WTC11 (cell line): ENCODE measurements around the gene PREX1. TPM values are rescaled to one million over a fixed set of nuclear protein-coding genes. Genes with fewer than 3 reads are reported as not detected.

Source experiments
- ATAC-seq: fragments of 200-7000 bp; cut with Tn5 transposase; 2 replicates; pipeline ENCODE4 v1.10.0; 2021; ENCODE audit warnings: mild to moderate bottlenecking, moderate library complexity
- CTCF ChIA-PET: fragments of 300-600 bp; sonication (Branson Sonifier 250); formaldehyde crosslinking; loops from one replicate; lab custom pipeline; 2021; ENCODE audit warnings: antibody characterized with exemption; lab: Charles Lee
- POLR2A ChIA-PET: fragments of 350-600 bp; sonication (Branson Sonifier 250); formaldehyde crosslinking; loops from one replicate; lab custom pipeline; 2021; ENCODE audit warnings: antibody characterized with exemption; lab: Charles Lee
- DNase-seq: peaks from one replicate; pipeline ENCODE4 v3.0.0; 2021; ENCODE audit warnings: low spot score
- H3K27ac Mint-ChIP-seq: 2 replicates; pipeline ENCODE4 v1.8.0; 2021; ENCODE audit warnings: mixed read lengths
- H3K27me3 Mint-ChIP-seq: 2 replicates; pipeline ENCODE4 v1.8.0; 2021; ENCODE audit warnings: low read depth, mild to moderate bottlenecking, moderate library complexity, mixed read lengths
- H3K36me3 Mint-ChIP-seq: 2 replicates; pipeline ENCODE4 v1.8.0; 2021; ENCODE audit warnings: mixed read lengths
- H3K4me1 Mint-ChIP-seq: 2 replicates; pipeline ENCODE4 v1.8.0; 2022; ENCODE audit warnings: mixed read lengths
- H3K4me3 Mint-ChIP-seq: 2 replicates; pipeline ENCODE4 v1.8.0; 2021; ENCODE audit warnings: mild to moderate bottlenecking, moderate library complexity, mixed read lengths
- H3K9me3 Mint-ChIP-seq: 2 replicates; pipeline ENCODE4 v1.8.0; 2021; ENCODE audit warnings: mixed read lengths
- CDX4 ChIP-seq: fragments of 250-450 bp; sonication (Bioruptor Pico); IDR thresholded peaks from 2 replicates; pipeline ENCODE4 v1.9.0; 2021; ENCODE audit warnings: moderate library complexity, mild to moderate bottlenecking, inconsistent platforms, borderline replicate concordance
- CREB1 ChIP-seq: sonication (generic); formaldehyde crosslinking; IDR thresholded peaks from 2 replicates; pipeline ENCODE4 v1.8.0; 2023; ENCODE audit warnings: mild to moderate bottlenecking, missing genetic modification reagents
- EMX1 ChIP-seq: fragments of 250-450 bp; sonication (Bioruptor Pico); IDR thresholded peaks from 2 replicates; pipeline ENCODE4 v1.8.0; 2021; ENCODE audit warnings: mild to moderate bottlenecking
- ETV6 ChIP-seq: sonication (generic); formaldehyde crosslinking; IDR thresholded peaks from 2 replicates; pipeline ENCODE4 v1.8.1; 2022; ENCODE audit warnings: mild to moderate bottlenecking, missing genetic modification reagents
- FOXK1 ChIP-seq: sonication (generic); formaldehyde crosslinking; IDR thresholded peaks from 2 replicates; pipeline ENCODE4 v1.8.0; 2022; ENCODE audit warnings: mild to moderate bottlenecking, moderate library complexity, missing genetic modification reagents
- FOXP1 ChIP-seq: sonication (generic); formaldehyde crosslinking; IDR thresholded peaks from 2 replicates; pipeline ENCODE4 v1.8.0; 2022; ENCODE audit warnings: missing genetic modification reagents, mild to moderate bottlenecking, moderate library complexity, borderline replicate concordance
- FOXP4 ChIP-seq: sonication (generic); formaldehyde crosslinking; IDR thresholded peaks from 2 replicates; pipeline ENCODE4 v1.8.0; 2022; ENCODE audit warnings: mild to moderate bottlenecking, missing genetic modification reagents
- IRF1 ChIP-seq: sonication (generic); formaldehyde crosslinking; IDR thresholded peaks from 2 replicates; pipeline ENCODE4 v1.8.0; 2023; ENCODE audit warnings: missing genetic modification reagents
- MAX ChIP-seq: sonication (generic); formaldehyde crosslinking; IDR thresholded peaks from 2 replicates; pipeline ENCODE4 v1.8.0; 2022; ENCODE audit warnings: mild to moderate bottlenecking, missing genetic modification reagents
- NFATC4 ChIP-seq: fragments of 250-450 bp; sonication (Bioruptor Pico); IDR thresholded peaks from 2 replicates; pipeline ENCODE4 v1.9.0; 2021; ENCODE audit warnings: mild to moderate bottlenecking
- NFYB ChIP-seq: sonication (generic); formaldehyde crosslinking; conservative IDR thresholded peaks from 2 replicates; pipeline ENCODE4 v1.8.0; 2022; ENCODE audit warnings: low read depth, missing genetic modification reagents
- NR1H2 ChIP-seq: sonication (generic); formaldehyde crosslinking; IDR thresholded peaks from 2 replicates; pipeline ENCODE4 v1.9.0; 2021; ENCODE audit warnings: mild to moderate bottlenecking, moderate library complexity, missing genetic modification reagents
- SP1 ChIP-seq: sonication (generic); formaldehyde crosslinking; conservative IDR thresholded peaks from 2 replicates; pipeline ENCODE4 v1.8.1; 2022; ENCODE audit warnings: missing genetic modification reagents
- TEAD1 ChIP-seq: sonication (generic); formaldehyde crosslinking; IDR thresholded peaks from 2 replicates; pipeline ENCODE4 v1.8.0; 2022; ENCODE audit warnings: mild to moderate bottlenecking, missing genetic modification reagents
- TP53 ChIP-seq: sonication (generic); formaldehyde crosslinking; IDR thresholded peaks from 2 replicates; pipeline ENCODE4 v1.8.1; 2023; ENCODE audit warnings: mild to moderate bottlenecking, missing genetic modification reagents
- USF1 ChIP-seq: sonication (generic); formaldehyde crosslinking; IDR thresholded peaks from 2 replicates; pipeline ENCODE4 v1.8.0; 2022; ENCODE audit warnings: mild to moderate bottlenecking, missing genetic modification reagents
- USF2 ChIP-seq: sonication (generic); formaldehyde crosslinking; IDR thresholded peaks from 2 replicates; pipeline ENCODE4 v1.8.1; 2023; ENCODE audit warnings: mild to moderate bottlenecking, missing genetic modification reagents, moderate library complexity
- ZBTB21 ChIP-seq: sonication (generic); formaldehyde crosslinking; IDR thresholded peaks from 2 replicates; pipeline ENCODE4 v1.8.1; 2023; ENCODE audit warnings: mild to moderate bottlenecking, missing genetic modification reagents, borderline replicate concordance
- ZNF121 ChIP-seq: sonication (generic); formaldehyde crosslinking; IDR thresholded peaks from 2 replicates; pipeline ENCODE4 v1.8.0; 2023; ENCODE audit warnings: missing genetic modification reagents
- ZNF232 ChIP-seq: sonication (generic); formaldehyde crosslinking; IDR thresholded peaks from 2 replicates; pipeline ENCODE4 v1.8.0; 2022; ENCODE audit warnings: mild to moderate bottlenecking, missing genetic modification reagents
- ZNF317 ChIP-seq: sonication (generic); formaldehyde crosslinking; IDR thresholded peaks from 2 replicates; pipeline ENCODE4 v1.8.1; 2023; ENCODE audit warnings: low read depth, mild to moderate bottlenecking, moderate library complexity, missing genetic modification reagents, borderline replicate concordance
- ZNF423 ChIP-seq: fragments of 250-450 bp; sonication (Bioruptor Pico); IDR thresholded peaks from 2 replicates; pipeline ENCODE4 v2.1.2; 2022; ENCODE audit warnings: mild to moderate bottlenecking, moderate library complexity
- total RNA-seq: library from RNA; stranded (reverse); gene quantifications from 3 replicates; pipeline ENCODE4 v1.2.3, GENCODE V29; 2021

Gene PREX1
- total RNA-seq, 1 experiment from 2014 or later = 17.3 TPM

- TF ChIP-seq EMX1 (no peak), MAX (CRISPR knock-in tag) (no peak), ZNF121 (CRISPR knock-in tag) (no peak), NR1H2 (CRISPR knock-in tag) (no peak), SP1 (no peak), FOXP1 (no peak)
Observed at GRCh38 chr20:48751871-48752270, 75.9 kb downstream of the PREX1 start (continued).

- DNase-seq (peak; percentile 76), ATAC-seq (peak; percentile 83)
- peaks cover 82% of the 10 kb centered on the region for H3K4me1 Mint-ChIP-seq
- no peaks in the 10 kb centered on the region for H3K27me3 Mint-ChIP-seq
- peak overlapping the region; percentile 69 for H3K27ac Mint-ChIP-seq
- TF ChIP-seq MAX (CRISPR knock-in tag) (peak; percentile 71), ZNF232 (CRISPR knock-in tag) (peak; percentile 49; the same call in 1 of the 2 replicates), CREB1 (no peak), NFYB (CRISPR knock-in tag) (no peak), IRF1 (no peak), FOXP4 (CRISPR knock-in tag) (peak; percentile 80; the same call in 1 of the 2 replicates), ETV6 (peak; percentile 88), TP53 (no peak), FOXK1 (CRISPR knock-in tag) (peak; percentile 78; the same call in 1 of the 2 replicates), NFATC4 (no peak), ZNF423 (CRISPR knock-in tag) (peak; percentile 64), ZBTB21 (CRISPR knock-in tag) (peak; percentile 64; the same call in 1 of the 2 replicates), TEAD1 (peak; percentile 90; the same call in 1 of the 2 replicates), ZNF317 (CRISPR knock-in tag) (0 out of 2 replicates have a peak, but pooled peaks have one; percentile 20), USF2 (CRISPR knock-in tag) (peak; percentile 75), ZNF121 (CRISPR knock-in tag) (peak; percentile 87), USF1 (CRISPR knock-in tag) (peak; percentile 68; the same call in 1 of the 2 replicates), CDX4 (CRISPR knock-in tag) (no peak)
- TF ChIP-seq, all 79 proteins: peak for 12
- peaks cover 8% of the 10 kb centered on the region; the same call in 1 of the 2 replicates for H3K36me3 Mint-ChIP-seq
- CTCF ChIA-PET = interaction anchor here (0.9 to 3.1 kb wide), 10 partner anchors 9 to 198 kb away, joined by 3 to 26 read pairs (median 6); partner anchors contain the start of gene PREX1
- POLR2A ChIA-PET = interaction anchor here (1.2 kb wide), 1 partner anchor 77 kb away, joined by 4 read pairs; the partner anchor contains the start of gene PREX1
- H3K4me3 Mint-ChIP-seq = no peak overlapping the region
- H3K9me3 Mint-ChIP-seq = peaks cover 18% of the 10 kb centered on the region
Observed at GRCh38 chr20:48750941-48751635, 76.7 kb downstream of the PREX1 start.
